GM10847 (cell line): ENCODE data around the gene ABI2.

Experiments used
- POLR2A ChIP-seq: IDR thresholded peaks from 2 replicates; pipeline ENCODE4 v1.6.1; 2011; ENCODE audit not compliant: insufficient read length; ENCODE audit errors: extremely low read depth

Gene ABI2

DNA sequence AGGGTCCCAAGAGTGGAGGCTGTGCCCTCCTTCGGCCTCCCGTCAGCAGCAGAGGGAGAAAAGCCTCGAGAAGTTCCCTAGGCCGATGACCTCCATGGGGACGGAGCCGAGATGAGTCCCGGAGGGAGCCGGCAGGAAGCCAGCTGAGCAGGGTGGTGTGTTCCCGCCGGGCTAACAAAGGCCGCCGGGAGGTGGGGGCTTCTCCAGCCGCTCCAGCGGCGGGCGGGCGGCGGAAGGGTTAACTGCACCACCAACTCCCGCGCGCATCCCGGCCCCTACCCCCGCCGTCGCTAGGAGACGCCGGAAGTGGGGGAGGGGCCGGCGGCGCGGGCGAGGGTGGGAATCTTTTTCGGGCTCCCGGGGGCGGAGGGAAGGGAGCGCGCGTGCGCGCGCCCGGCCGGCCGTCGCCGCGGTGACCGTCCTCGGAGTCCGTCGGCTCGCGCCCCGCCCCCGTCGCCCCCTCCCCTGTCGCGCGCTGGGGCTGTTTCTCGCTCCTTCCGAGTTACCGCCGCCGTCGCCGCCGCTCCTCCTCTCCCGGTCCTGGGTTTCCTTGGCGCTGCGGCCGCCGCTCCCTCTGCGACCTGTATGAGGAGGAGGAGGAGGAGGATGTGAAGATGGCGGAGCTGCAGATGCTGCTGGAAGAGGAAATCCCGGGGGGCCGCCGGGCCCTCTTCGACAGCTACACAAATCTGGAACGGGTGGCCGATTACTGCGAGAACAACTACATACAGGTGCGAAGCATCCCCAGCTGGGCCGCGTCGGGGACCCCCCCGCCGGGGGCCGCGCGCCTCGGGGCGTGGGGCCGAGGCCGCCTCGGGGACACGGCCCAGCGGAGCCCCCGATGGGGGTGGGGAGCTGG, at the start of gene ABI2:
Gene ABI2 (plus strand): TSS at position 494 of the 859 bp plus-strand sequence. CDS start 121 bp downstream, at position 615.
- TF ChIP-seq POLR2A: no peak

DNA sequence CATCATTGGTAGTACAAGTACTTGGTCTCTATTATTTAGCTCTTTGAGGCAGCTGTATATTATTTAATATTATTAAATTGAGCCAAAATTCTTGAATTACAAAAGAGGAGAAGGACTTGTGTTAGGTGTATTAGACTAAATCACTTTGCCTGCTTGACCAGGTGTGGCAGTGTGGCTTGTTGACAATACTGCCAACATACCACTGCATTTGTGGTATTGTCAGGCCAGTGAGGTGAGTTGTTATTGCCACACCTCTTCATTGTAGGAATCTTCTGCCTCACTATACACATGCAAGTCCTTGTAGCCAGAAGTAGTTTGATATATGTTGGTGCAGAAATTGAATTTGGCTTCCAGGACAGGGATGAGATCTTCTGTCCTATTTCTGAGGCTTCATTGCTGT, 48.9 kb upstream of the ABI2 start:
- TF ChIP-seq POLR2A: no peak

DNA sequence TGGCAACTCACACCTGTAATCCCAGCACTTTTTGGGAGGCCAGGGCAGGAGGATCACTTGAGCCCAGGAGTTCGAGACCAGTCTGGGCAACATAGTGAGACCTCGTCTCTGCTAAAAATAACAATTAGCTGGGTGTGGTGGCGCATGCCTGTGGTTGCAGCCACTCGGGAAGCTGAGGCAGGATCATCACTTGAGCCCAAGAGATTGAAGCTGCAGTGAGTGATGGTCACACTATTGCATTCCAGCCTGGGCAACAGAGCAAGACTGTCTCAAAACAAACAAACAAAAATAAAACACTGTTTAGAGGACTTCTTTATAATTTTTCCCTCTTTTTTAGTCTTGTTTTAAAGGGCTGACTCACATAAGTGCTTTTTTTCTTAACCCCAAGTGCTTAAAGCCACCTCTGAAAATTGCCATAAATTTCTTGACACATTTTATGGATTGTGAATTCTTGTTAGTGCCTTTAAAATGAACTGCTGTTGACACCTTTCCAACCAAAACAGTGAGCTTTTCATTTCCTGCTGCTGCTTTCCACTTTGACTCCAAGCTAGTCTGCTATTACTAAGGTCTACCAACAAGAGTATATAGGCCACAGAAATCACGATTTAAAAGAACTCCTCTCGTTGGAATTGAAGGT, 47.6 kb upstream of the ABI2 start:
- TF ChIP-seq POLR2A: no peak

DNA sequence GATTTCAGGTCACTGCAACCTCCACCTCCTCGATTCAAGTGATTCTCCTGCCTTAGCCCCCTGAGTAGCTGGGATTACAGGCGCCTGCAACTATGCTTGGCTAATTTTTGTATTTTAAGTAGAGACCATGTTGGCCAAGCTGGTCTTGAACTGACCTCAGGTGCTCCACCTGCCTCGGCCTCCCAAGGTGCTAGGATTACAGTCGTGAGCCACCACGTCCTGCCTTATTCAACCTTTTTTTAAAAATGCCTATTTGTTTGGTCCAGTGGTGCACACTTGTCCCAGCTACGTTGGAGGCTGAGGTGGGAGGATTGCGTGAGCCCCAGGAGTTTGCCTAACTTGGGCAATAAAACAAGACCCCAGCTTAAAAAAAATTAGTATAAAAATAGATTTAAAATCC, 46.1 kb upstream of the ABI2 start:
- TF ChIP-seq POLR2A: no peak

DNA sequence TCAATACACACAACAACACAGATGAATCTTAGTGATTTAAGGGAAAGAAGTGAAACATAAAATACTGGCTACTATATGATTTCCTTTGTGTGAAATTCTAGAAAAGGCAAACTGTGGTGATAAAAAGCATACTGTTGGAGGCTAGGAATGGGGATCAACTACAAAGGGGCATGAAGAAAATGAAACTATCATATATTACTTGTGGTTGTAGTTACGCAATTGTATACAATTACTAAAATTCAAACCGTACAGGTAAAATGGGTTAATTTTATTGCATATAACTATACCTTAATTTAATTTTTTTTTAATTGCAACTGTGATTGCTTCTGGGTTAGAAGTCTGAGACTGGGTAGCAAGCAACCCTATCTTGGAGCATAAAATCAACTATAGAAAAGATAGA, 41.7 kb upstream of the ABI2 start:
- no peak for TF ChIP-seq POLR2A

DNA sequence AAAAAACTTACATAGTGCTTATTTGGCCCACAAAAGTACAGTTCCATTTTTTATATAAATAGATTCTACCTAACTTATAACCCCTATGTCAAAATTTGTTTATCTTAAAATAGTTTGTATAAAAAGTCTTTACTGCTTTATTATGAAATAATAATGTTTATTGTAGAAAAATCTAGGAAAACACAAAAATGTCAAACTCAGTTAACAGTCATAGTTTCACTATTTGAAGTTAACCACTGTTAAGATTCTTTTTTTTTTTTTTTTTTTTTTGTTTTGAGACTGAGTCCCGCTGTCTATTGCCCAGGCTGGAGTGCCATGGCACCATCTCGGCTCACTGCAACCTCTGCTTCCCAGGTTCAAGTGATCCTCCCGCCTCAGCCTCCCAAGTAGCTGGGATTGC, 26.5 kb upstream of the ABI2 start:
- no peak for TF ChIP-seq POLR2A

DNA sequence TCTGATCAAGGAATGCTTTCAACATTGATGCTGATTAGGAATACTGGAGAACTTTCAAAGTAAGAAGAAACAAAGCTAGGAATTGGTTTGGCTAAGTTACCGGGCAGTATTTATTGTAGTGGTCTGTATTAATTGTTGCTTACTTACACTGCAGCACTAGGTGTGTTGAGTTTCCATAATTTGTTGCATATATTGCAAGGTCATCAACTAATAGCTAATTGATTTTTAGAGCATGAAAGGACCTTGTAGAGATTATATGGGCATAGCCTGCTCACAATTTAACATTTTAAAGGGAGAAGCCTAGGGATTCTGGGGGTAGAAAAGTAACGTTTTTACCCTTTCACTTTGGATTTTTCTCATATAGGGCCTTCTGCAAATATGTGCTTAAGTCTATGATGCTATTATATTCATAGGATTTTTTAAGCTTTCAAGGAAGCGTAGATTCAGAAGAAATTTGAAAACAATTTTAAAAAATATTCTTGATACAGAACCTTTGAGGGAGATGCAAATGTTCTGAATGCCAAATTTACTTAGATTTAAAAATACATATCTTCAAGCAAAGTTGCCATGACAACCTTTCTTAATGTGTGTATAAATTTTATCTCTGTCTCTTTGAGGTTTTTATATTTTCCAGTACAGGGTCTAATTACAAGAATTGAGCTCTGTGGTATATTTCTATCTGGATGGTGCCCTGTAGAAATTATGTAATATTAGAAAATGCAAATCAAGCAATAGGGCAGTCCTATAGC, 17.3 kb upstream of the ABI2 start:
- TF ChIP-seq POLR2A: no peak

DNA sequence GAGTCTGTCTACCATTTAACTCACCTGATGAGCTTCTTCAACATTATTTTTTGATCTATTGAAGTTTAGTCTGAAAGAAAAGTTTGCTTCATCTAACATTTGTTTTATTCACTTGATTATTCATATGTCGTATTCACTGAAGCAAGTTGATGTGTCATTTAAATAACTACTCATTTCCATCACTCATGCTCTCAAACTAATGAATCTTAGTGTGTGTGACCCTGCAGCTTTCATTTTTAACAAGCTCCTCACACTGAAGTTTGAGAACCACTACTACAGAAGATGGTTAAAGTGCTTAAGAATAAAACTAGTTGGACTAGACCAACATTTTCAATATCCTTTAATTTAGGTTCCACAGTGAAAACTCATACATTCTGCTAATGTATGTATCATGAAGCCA, 1.8 kb upstream of the ABI2 start:
- no peak for TF ChIP-seq POLR2A

DNA sequence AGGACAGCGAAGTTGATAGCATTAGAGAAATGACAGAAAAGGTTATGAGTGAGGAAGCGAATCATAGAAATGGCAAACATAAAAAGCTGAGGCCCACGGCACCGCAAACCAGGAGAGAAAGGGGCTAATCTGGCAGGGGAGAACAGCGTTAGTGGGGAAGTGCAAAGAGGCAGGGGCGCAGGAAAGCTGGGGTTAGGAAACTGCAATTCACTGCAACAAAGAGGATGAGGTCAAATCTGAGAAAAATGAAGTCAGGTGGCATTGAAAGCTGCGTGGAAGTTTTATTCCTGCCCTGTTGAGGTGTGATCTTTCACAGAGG, 653 bp upstream of the ABI2 start:
- TF ChIP-seq POLR2A: no peak

DNA sequence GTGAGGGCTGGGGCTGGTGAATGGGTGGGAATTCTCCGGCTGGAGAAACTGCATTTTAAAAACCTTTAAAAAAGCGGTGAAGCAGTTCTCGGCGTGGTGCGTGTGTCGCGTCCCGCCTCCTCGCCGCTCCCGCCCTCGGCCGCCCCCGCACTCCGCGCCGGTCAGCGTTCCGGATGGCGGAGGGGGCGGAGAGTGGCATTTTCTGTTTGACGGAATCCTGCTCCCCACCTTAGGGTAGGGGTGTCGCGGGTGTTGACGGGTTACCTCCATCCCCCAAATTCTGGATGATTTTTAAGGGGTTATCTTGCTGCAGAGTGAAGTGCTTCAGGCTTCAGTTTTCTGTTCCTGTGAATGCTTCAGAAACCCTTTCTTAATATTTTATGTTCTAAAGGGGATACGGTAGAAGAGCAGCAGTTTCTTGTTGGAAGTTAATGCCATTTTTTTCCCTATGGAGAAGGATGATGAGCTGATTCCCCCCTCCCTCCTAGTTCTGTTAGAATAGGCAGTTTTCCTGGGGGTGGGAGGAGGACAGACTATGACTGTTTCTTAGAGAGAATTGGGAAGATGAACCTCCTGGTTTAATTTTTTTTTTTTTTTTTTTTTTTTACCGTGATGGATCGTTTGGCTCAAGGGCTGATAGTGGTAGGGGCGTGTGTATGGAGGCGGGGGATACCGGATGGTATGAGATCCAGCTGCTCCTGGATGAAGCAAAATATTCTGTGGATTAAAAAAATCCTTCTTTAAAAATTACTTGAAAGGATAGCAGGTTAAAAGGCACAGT, 756 bp downstream of the ABI2 start:
- TF ChIP-seq POLR2A: no peak

DNA sequence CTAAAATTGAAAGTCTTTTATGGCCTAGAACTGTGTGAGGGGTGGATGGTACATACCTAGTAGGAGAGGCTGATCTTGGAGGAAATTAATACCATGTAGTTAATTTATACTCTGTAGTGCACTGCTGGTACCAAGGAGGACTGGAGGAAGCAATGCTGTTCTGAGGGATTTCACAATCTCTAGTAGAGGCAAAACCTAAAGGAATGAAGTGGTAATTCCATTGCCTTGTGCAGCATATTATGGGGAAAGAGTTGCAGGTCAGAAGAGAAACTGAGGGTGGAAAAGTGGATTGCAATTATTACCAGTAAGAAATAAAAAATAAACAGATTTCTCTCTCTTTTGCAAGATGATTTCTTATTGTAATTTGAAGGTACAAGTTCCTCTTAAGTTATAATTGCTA, 2.2 kb downstream of the ABI2 start:
- TF ChIP-seq POLR2A: no peak

DNA sequence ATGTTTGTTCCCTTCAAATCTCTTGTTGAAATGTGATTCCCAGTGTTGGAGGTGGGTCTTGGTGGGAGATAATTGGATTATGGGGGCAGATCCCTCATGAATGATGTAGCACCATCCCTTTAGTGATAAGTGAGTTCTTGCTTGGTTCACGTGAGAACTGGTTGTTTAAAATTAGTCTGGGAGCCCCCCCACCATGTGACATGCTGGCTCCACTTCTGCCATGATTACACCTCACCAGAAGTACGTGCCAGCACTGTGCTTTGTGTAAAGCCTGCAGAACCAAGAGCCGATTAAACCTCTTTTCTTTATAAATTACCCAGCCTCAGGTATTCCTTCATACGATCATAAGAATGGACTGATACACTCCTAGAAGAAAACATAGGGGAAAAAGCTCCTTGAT, 10.1 kb downstream of the ABI2 start:
- no peak for TF ChIP-seq POLR2A

DNA sequence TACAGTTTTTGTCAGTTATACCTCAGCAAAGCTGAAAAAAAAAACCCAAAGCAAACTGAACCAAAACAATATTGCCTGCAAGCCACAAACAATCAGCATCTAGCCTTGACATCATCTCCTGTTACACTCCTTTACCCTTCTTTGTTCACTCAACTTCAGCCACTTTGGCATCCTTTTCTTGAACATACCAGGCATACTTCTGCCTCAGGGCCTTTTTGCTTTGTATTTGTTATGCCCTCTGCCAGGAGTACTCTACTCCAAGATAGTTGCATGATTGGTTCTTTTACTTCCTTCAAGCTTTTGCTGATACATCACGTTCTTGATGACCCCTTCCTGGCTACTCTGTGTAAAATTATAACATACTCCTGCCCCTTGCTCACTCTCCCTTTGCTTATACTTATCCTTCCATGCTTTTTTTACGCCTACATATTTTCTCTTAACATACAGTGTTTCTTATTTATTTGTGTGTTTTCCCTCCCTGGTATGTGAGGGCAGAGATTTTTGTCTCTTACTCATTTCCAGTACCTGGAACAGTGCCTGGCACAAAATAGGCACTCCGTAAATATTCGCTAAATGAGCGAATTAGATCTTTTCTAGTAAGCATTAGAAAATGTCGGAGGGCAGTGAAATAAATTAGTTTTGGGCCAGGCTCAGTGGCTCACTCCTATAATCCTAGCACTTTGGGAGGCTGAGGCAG, 12.7 kb downstream of the ABI2 start:
- no peak for TF ChIP-seq POLR2A

DNA sequence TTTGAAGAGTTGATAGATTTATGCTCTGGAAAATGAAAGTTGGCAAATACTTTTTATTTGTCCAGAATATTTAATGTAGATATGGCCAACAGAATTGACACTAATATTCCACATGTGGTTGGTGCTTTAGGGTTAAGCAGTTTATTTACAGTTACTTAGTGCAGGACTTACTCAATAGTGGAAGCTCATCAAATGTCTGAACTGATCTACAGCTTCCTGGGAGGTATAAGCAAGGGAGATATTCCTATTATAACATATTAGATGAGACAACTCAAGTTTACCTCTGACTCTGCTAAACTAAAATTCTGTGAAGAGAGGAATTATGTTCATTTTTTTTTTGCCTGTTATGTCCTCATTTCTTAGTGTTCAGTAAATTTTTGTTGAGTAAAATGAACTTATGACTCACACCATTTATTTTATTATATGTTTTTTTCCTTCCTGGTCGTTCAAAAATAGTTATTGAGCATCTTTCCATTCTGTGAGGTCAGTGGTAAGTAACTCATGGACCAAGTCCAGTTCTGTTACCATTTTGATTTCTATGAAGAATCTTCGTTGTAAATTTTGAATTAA, 13.6 kb downstream of the ABI2 start:
- no peak for TF ChIP-seq POLR2A
